Neural progenitor cell (in vitro differentiated cells): Measurements from ENCODE around the gene UBQLN1. TPM values are rescaled to one million over a fixed set of nuclear protein-coding genes. Genes with fewer than 3 reads are reported as not detected.

Source experiments
- DNase-seq: peaks from one replicate; pipeline ENCODE4 v3.0.0-alpha.2; 2016; ENCODE audit warnings: low spot score
- H2AFZ ChIP-seq: fragments of 200-600 bp; sonication (generic); replicated peaks from 2 replicates; pipeline ENCODE4 v1.6.1; 2016; ENCODE audit warnings: antibody characterized with exemption
- H3F3A ChIP-seq: fragments of 200-600 bp; sonication (generic); 2 replicates; pipeline ENCODE4 v1.6.1; 2016; ENCODE audit warnings: antibody characterized with exemption, low read depth
- H3K27ac ChIP-seq: fragments of 200-600 bp; sonication (generic); 2 replicates; pipeline ENCODE4 v1.5.1; 2016; ENCODE audit warnings: mild to moderate bottlenecking
- H3K27me3 ChIP-seq: fragments of 200-600 bp; sonication (generic); 2 replicates; pipeline ENCODE4 v1.6.1; 2016; ENCODE audit warnings: mild to moderate bottlenecking, moderate library complexity
- H3K36me3 ChIP-seq: fragments of 200-600 bp; sonication (generic); 2 replicates; pipeline ENCODE4 v1.5.1; 2016
- H3K4me1 ChIP-seq: fragments of 200-600 bp; sonication (generic); 2 replicates; pipeline ENCODE4 v1.6.1; 2016; ENCODE audit warnings: mixed run types
- H3K4me2 ChIP-seq: fragments of 200-600 bp; sonication (generic); 2 replicates; pipeline ENCODE4 v1.6.1; 2016
- H3K4me3 ChIP-seq: fragments of 200-600 bp; sonication (generic); 2 replicates; pipeline ENCODE4 v1.5.1; 2016
- H3K79me2 ChIP-seq: fragments of 200-600 bp; sonication (generic); 2 replicates; pipeline ENCODE4 v1.6.1; 2016; ENCODE audit warnings: low read depth
- H3K9ac ChIP-seq: fragments of 200-600 bp; sonication (generic); 2 replicates; pipeline ENCODE4 v1.6.1; 2016
- H3K9me3 ChIP-seq: fragments of 200-600 bp; sonication (generic); 2 replicates; pipeline ENCODE4 v1.5.1; 2016; ENCODE audit warnings: low read depth
- H4K20me1 ChIP-seq: fragments of 200-600 bp; sonication (generic); 2 replicates; pipeline ENCODE4 v1.6.1; 2016; ENCODE audit warnings: low read depth
- H3K27ac Mint-ChIP-seq: 3 replicates; pipeline ENCODE4 v1.8.0; 2021; ENCODE audit warnings: mixed read lengths
- H3K27me3 Mint-ChIP-seq: 2 replicates; pipeline ENCODE4 v1.8.0; 2022; ENCODE audit warnings: low read depth, mild to moderate bottlenecking, inconsistent platforms, moderate library complexity, mixed read lengths; ENCODE audit not compliant: insufficient read depth
- H3K36me3 Mint-ChIP-seq: 3 replicates; pipeline ENCODE4 v1.8.0; 2021; ENCODE audit warnings: mixed read lengths
- H3K4me1 Mint-ChIP-seq: 3 replicates; pipeline ENCODE4 v1.8.0; 2021; ENCODE audit warnings: mixed read lengths
- H3K4me3 Mint-ChIP-seq: 3 replicates; pipeline ENCODE4 v1.8.0; 2021; ENCODE audit warnings: mild to moderate bottlenecking, moderate library complexity, mixed read lengths
- H3K9me3 Mint-ChIP-seq: 3 replicates; pipeline ENCODE4 v1.8.0; 2020; ENCODE audit warnings: mixed read lengths
- CTCF ChIP-seq: fragments of 200-600 bp; sonication (generic); IDR thresholded peaks from 2 replicates; pipeline ENCODE4 v1.5.1; 2017; ENCODE audit warnings: antibody characterized with exemption, mild to moderate bottlenecking
- EZH2 ChIP-seq: fragments of 200-600 bp; sonication (generic); IDR thresholded peaks from 2 replicates; pipeline ENCODE4 v1.6.1; 2017; ENCODE audit warnings: antibody characterized with exemption, mild to moderate bottlenecking, moderate library complexity
- EZH2phosphoT487 ChIP-seq: fragments of 200-600 bp; sonication (generic); IDR thresholded peaks from 2 replicates; pipeline ENCODE4 v1.6.1; 2017; ENCODE audit warnings: antibody characterized with exemption
- total RNA-seq: library from RNA; depleted of rRNA; stranded (reverse); fragments of >200 nt; gene quantifications from 2 replicates; pipeline ENCODE4 v1.2.3, GENCODE V29; 2015; ENCODE audit warnings: low replicate concordance

Gene UBQLN1
- total RNA-seq, 1 donor from 2014 or later, result 143 TPM

DNA sequence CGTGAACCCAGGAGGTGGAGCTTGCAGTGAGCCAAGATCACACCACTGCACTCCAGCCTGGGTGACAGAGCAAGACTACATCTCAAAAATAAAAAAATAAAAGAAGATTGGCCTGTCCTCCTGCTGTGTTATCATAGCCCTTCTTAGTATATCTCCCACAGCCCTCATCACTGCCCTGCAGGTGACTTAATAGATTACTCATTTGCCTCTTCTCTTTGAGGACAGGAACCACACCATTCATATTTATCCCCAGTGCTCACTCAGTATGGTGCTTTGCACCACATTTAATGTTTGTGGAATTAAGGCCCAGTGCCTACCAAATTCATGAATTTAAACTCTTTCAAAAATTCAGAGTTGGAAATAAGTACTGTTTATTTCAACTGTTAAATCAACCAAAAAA, 74.5 kb downstream of the UBQLN1 start:
- H3K36me3 ChIP-seq, result no peaks in the 10 kb centered on the region
- Mint-ChIP-seq H3K27me3 (peaks cover 2% of the 10 kb centered on the region), H3K4me1 (peaks cover 41% of the 10 kb centered on the region), H3K4me3 (no peak overlapping the region), H3K27ac (no peak overlapping the region), H3K36me3 (peaks cover 8% of the 10 kb centered on the region), H3K9me3 (no peaks in the 10 kb centered on the region)
- no peak for DNase-seq
- H2AFZ ChIP-seq, result no peak overlapping the region
- H3K9ac ChIP-seq, result no peak overlapping the region
- no peaks in the 10 kb centered on the region for H3K9me3 ChIP-seq
- H3K79me2 ChIP-seq, result no peaks in the 10 kb centered on the region
- H3F3A ChIP-seq, result peaks cover 18% of the 10 kb centered on the region
- no peak overlapping the region for H3K4me2 ChIP-seq
- TF ChIP-seq CTCF (no peak), EZH2 (no peak), EZH2phosphoT487 (no peak)
- H3K27me3 ChIP-seq, result no peaks in the 10 kb centered on the region
- H3K4me3 ChIP-seq, result no peak overlapping the region
- H3K4me1 ChIP-seq, result peaks cover 22% of the 10 kb centered on the region
- H3K27ac ChIP-seq, result no peak overlapping the region
- no peaks in the 10 kb centered on the region for H4K20me1 ChIP-seq

GRCh38 chr9:83630938-83631457, 76.8 kb downstream of the UBQLN1 start:
- H3K27ac ChIP-seq, result no peak overlapping the region
- peaks cover 41% of the 10 kb centered on the region for H3K4me1 Mint-ChIP-seq
- no peak overlapping the region for H3K9ac ChIP-seq
- H3K9me3 Mint-ChIP-seq, result no peaks in the 10 kb centered on the region
- peaks cover 18% of the 10 kb centered on the region for H3F3A ChIP-seq
- no peak for TF ChIP-seq EZH2
- no peak for TF ChIP-seq EZH2phosphoT487
- TF ChIP-seq CTCF, result no peak
- no peaks in the 10 kb centered on the region for H4K20me1 ChIP-seq
- peaks cover 9% of the 10 kb centered on the region for H3K36me3 Mint-ChIP-seq
- peak overlapping the region; percentile 52 for H3K4me3 Mint-ChIP-seq
- H2AFZ ChIP-seq, result no peak overlapping the region
- peak overlapping the region; percentile 40 for H3K4me3 ChIP-seq
- H3K36me3 ChIP-seq, result no peaks in the 10 kb centered on the region
- no peaks in the 10 kb centered on the region for H3K9me3 ChIP-seq
- peak overlapping the region; percentile 80 for H3K27ac Mint-ChIP-seq
- peak overlapping the region; percentile 84 for H3K4me2 ChIP-seq
- H3K79me2 ChIP-seq, result no peaks in the 10 kb centered on the region
- peaks cover 2% of the 10 kb centered on the region for H3K27me3 Mint-ChIP-seq
- no peaks in the 10 kb centered on the region for H3K27me3 ChIP-seq
- peaks cover 22% of the 10 kb centered on the region for H3K4me1 ChIP-seq
- peak; percentile 90 for DNase-seq

GRCh38 chr9:83629433-83630104, 78.2 kb downstream of the UBQLN1 start:
- Histone ChIP-seq H3K9ac (no peak overlapping the region), H3K4me2 (peak overlapping the region; percentile 18), H3K4me3 (no peak overlapping the region), H3K9me3 (no peaks in the 10 kb centered on the region), H4K20me1 (no peaks in the 10 kb centered on the region), H2AFZ (no peak overlapping the region), H3K27me3 (no peaks in the 10 kb centered on the region), H3K36me3 (no peaks in the 10 kb centered on the region), H3F3A (peaks cover 18% of the 10 kb centered on the region), H3K4me1 (peaks cover 22% of the 10 kb centered on the region), H3K27ac (no peak overlapping the region), H3K79me2 (no peaks in the 10 kb centered on the region)
- Mint-ChIP-seq H3K27ac (peak overlapping the region; percentile 17), H3K4me1 (peaks cover 30% of the 10 kb centered on the region), H3K9me3 (no peaks in the 10 kb centered on the region), H3K4me3 (no peak overlapping the region), H3K27me3 (peaks cover 2% of the 10 kb centered on the region), H3K36me3 (peaks cover 10% of the 10 kb centered on the region)
- DNase-seq, result no peak
- TF ChIP-seq EZH2 (no peak), CTCF (no peak), EZH2phosphoT487 (no peak)
